ENCODE results near the gene ZNF556.

The ZNF556 gene

DNA sequence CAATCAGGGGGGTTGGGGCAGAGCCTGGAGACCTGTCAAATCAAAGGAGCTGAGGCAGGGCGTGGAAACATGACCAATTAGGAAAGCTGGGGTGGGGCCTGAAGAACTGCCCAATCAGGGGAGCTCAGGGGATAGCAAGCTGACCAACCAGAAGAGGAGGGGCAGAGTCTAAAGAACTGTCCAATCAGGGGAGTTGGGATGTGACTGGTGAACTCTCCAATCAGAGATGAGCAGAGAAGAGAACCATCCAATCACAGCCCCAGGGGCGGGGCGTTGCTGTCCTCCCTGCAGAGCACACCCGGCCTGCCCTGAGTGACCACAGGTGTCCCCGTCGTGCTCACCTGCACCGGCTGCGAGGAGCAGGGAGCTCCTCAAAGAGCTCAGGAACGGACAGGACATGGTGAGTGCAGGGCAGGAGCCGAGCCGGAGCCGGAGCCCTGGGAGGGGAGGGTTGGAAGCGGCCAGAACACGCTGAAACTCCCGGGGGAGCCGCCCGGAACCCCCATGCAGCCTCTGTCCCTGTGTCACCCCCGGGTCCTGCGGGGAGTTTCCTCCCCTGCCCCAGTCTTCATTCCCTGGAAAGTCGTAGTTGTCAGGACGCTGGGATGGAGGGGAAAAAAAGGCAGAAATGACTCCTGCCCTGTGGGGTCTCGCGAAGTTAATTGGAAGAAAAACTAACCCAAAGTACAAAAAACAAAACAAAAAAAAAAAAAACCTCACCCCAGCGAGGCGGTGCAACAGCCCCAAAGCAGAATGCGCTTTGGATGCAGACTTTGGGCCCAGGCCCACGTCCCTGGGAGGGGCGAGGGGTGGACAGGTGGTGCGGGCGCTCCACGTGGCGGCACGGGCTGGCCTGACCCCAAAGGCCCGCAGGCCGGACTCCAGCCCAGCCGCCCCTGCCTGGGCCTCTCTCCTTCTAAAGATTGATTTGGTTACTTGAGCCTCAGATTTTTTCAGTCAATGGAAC, at the start of gene ZNF556:
TSS of gene ZNF556 (plus strand) at position 311 of the 967 bp plus-strand sequence. CDS start at position 398, 87 bp downstream.
- Histone ChIP-seq H3K27ac (ENCODE audit: low read length) (no peak within 1 kb of the TSS), H3K9me3 (ENCODE audit: control insufficient read depth in 2 of 2, low read length in 2 of 2) (no peaks in the 10 kb centered on the region), H3K4me3 (ENCODE audit: low read length in 2 of 2) (no peak within 1 kb of the TSS), H3K36me3 (ENCODE audit: control insufficient read depth in 2 of 2, insufficient read depth in 2 of 2, low read length in 2 of 2) (no peaks in the 10 kb centered on the region), H3K9ac (ENCODE audit: low read length in 2 of 2) (no peak within 1 kb of the TSS), H3K27me3 (ENCODE audit: control insufficient read depth in 1 of 2, insufficient read depth in 2 of 2, low read length in 2 of 2) (no peaks in the 10 kb centered on the region), H3K4me1 (ENCODE audit: control insufficient read depth, insufficient read depth, low read length) (no peaks in the 10 kb centered on the region)

DNA sequence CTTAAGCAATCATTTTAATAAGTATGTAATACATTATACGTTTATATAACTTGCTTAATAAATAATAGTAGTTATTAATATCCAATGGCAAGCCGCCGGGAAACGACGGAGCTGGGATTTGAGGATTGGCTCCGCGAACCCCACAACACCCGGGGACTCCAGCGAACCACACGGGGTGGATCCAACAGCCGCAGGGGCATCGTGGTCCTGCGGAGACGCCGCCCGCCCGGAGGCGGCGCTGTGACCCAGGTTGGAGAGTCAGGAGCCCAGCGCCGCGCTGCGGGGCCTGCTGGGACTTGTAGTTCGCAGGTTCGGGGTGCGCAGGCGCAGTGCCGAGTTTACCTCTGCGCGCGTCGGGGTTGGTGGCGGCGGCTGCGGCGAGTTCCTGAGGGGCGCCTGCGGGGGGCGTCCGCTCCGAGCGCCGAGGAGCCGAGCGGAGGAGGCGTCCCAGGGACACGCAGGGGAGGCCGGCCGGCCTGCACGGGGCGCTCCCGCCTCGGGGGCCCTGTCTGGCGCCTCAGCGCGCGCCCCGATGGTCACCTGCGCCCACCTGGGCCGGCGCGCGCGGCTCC, 47.5 kb upstream of the ZNF556 start, which contains the start of gene ZNF554:
TSS of gene ZNF554 (plus strand) at position 329 of the 572 bp plus-strand sequence. CDS start at position 533, 204 bp downstream.
- Histone ChIP-seq H3K36me3 (ENCODE audit: control insufficient read depth in 2 of 2, insufficient read depth in 2 of 2, low read length in 2 of 2) (peaks cover 6 to 7% of the 10 kb centered on the region in 2 donors), H3K27me3 (ENCODE audit: control insufficient read depth in 1 of 2, insufficient read depth in 2 of 2, low read length in 2 of 2) (no peaks in the 10 kb centered on the region), H3K4me3 (ENCODE audit: low read length in 2 of 2) (peak within 1 kb of the TSS; percentile 77 to 88), H3K4me1 (ENCODE audit: control insufficient read depth, insufficient read depth, low read length) (peaks cover 9% of the 10 kb centered on the region), H3K27ac (ENCODE audit: low read length) (no peak within 1 kb of the TSS), H3K9ac (ENCODE audit: low read length in 2 of 2) (peak within 1 kb of the TSS; percentile 59 to 74), H3K9me3 (ENCODE audit: control insufficient read depth in 2 of 2, low read length in 2 of 2) (no peaks in the 10 kb centered on the region)

DNA sequence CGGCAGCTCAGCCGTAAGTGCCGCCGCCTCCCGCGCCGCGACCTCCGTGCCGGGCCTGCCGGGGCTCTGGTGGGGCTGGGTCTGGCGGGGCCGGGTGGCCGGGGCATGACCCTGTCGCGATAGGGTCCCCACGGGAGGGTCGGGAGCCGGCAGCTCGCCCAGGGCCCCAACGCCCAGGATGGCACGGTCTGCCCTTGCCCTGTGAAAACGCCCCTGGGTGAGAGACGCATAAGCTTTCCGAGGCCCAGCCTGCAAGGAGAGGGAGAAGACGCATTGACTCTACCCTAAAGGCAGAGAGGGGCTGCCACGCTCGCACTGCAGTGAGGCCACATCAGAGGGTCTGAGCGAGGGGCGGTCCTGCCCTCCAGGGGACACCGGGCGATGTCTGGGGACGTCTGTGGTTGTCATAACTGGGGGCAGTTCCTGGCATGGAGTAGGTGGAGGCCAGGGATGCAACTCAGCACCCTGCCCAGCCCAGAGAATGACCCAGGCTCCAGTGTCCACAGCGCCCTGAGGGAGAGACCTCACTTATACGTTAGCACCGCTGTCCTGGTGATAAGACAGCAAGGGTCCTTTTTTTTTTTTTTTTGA, 46.9 kb upstream of the ZNF556 start:
- no peak overlapping the region for H3K27ac ChIP-seq (ENCODE audit: low read length)
- peaks cover 6 to 7% of the 10 kb centered on the region in 2 donors for H3K36me3 ChIP-seq (ENCODE audit: control insufficient read depth in 2 of 2, insufficient read depth in 2 of 2, low read length in 2 of 2)
- no peaks in the 10 kb centered on the region for H3K27me3 ChIP-seq (ENCODE audit: control insufficient read depth in 1 of 2, insufficient read depth in 2 of 2, low read length in 2 of 2)
- peak overlapping the region; percentile 77 to 88 for H3K4me3 ChIP-seq (ENCODE audit: low read length in 2 of 2)
- peak overlapping the region; percentile 59 to 74 for H3K9ac ChIP-seq (ENCODE audit: low read length in 2 of 2)
- no peaks in the 10 kb centered on the region for H3K9me3 ChIP-seq (ENCODE audit: control insufficient read depth in 2 of 2, low read length in 2 of 2)
- H3K4me1 ChIP-seq (ENCODE audit: control insufficient read depth, insufficient read depth, low read length) = peaks cover 9% of the 10 kb centered on the region

DNA sequence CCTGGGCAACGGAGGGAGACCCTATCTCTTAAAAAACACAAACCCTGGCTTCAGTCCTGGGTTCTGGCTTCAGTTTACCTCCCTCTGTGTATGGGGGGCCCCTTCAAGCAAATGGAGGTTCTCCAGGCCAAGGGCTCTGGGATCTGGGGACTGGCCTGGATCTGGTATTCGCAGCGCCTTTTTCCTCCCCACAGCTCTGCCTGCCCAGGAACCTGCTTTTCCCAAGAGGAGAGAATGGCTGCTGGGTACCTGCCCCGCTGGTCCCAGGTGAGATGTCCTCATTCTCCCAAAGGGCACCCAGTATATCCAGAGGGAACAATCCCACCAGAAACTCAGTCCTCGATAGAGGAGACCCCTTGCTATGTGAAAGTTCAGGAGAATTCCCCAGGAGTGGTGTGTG, 44.3 kb upstream of the ZNF556 start:
- Histone ChIP-seq H3K4me1 (ENCODE audit: control insufficient read depth, insufficient read depth, low read length) (peaks cover 9% of the 10 kb centered on the region), H3K9me3 (ENCODE audit: control insufficient read depth in 2 of 2, low read length in 2 of 2) (peaks cover 0 to 4% of the 10 kb centered on the region in 2 donors), H3K36me3 (ENCODE audit: control insufficient read depth in 2 of 2, insufficient read depth in 2 of 2, low read length in 2 of 2) (peaks cover 12 to 15% of the 10 kb centered on the region in 2 donors), H3K4me3 (ENCODE audit: low read length in 2 of 2) (no peak overlapping the region), H3K27me3 (ENCODE audit: control insufficient read depth in 1 of 2, insufficient read depth in 2 of 2, low read length in 2 of 2) (no peaks in the 10 kb centered on the region), H3K27ac (ENCODE audit: low read length) (no peak overlapping the region), H3K9ac (ENCODE audit: low read length in 2 of 2) (no peak overlapping the region)

DNA sequence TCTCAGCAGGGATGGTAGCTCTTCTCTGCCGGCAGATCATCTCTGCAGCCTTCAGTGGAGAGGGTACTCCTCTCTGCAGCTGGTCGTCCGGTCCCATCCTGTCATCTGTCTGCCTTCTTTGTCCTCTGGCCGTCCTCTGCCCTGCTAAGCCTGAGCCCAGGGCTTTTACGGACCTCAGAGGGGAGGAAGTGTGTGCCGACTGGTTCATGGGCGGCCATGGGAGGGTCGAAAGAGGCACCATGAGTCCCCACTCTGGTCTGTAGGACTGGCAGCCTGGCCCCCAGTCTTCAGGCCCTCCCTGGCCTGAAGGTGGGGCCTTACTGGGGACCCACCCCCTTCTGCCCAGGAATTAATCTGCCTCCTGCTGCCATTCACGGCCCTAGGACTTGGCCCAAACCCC, 43.5 kb upstream of the ZNF556 start:
- Histone ChIP-seq H3K9me3 (ENCODE audit: control insufficient read depth in 2 of 2, low read length in 2 of 2) (peaks cover 0 to 8% of the 10 kb centered on the region in 2 donors), H3K27ac (ENCODE audit: low read length) (no peak overlapping the region), H3K4me3 (ENCODE audit: low read length in 2 of 2) (no peak overlapping the region), H3K4me1 (ENCODE audit: control insufficient read depth, insufficient read depth, low read length) (peaks cover 9% of the 10 kb centered on the region), H3K36me3 (ENCODE audit: control insufficient read depth in 2 of 2, insufficient read depth in 2 of 2, low read length in 2 of 2) (peaks cover 19% of the 10 kb centered on the region in 2 donors), H3K27me3 (ENCODE audit: control insufficient read depth in 1 of 2, insufficient read depth in 2 of 2, low read length in 2 of 2) (no peaks in the 10 kb centered on the region), H3K9ac (ENCODE audit: low read length in 2 of 2) (no peak overlapping the region)

DNA sequence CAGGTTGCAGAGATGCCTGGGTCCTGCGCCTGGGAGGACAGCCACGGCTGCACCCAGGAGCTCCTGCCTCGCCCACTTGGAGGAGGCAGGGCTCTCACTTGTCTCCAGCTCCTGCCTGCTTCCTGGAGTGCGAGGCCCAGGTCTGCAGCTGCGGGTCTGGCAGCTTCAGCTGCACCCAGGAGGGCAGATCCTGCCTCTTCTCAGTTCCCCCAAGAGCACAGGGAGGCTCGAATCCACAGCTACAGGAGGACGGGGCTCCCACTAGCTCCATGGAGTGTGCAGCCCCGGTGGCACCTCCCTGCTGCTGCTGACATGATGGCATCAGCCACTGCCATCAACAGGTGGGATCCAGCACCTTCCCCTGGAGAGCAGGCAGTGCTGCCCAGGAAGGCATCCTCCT, 43.0 kb upstream of the ZNF556 start:
- Histone ChIP-seq H3K36me3 (ENCODE audit: control insufficient read depth in 2 of 2, insufficient read depth in 2 of 2, low read length in 2 of 2) (peaks cover 19 to 20% of the 10 kb centered on the region in 2 donors), H3K4me1 (ENCODE audit: control insufficient read depth, insufficient read depth, low read length) (peaks cover 9% of the 10 kb centered on the region), H3K9ac (ENCODE audit: low read length in 2 of 2) (no peak overlapping the region), H3K27me3 (ENCODE audit: control insufficient read depth in 1 of 2, insufficient read depth in 2 of 2, low read length in 2 of 2) (no peaks in the 10 kb centered on the region), H3K9me3 (ENCODE audit: control insufficient read depth in 2 of 2, low read length in 2 of 2) (peaks cover 0 to 10% of the 10 kb centered on the region in 2 donors), H3K4me3 (ENCODE audit: low read length in 2 of 2) (no peak overlapping the region), H3K27ac (ENCODE audit: low read length) (no peak overlapping the region)

DNA sequence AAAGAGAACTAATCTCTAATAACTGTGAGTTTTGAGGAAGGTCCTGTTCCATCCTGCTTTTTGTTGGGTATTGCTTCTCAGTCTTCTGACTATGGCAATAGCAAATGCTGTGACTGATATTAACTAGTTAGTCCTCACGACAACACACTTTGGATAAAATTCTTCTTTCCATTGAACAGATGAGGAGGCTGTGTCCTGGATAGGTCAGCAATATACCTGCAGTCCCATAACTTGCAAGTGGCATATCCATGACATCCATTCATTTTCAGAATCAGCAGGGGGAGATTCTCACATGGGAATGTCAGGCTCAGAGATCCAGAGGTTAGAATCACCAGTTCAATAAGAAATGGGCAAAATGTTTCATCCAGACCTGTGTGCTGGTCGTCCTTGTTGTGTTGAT, 40.1 kb upstream of the ZNF556 start:
- no peaks in the 10 kb centered on the region for H3K27me3 ChIP-seq (ENCODE audit: control insufficient read depth in 1 of 2, insufficient read depth in 2 of 2, low read length in 2 of 2)
- peaks cover 3 to 13% of the 10 kb centered on the region in 2 donors for H3K9me3 ChIP-seq (ENCODE audit: control insufficient read depth in 2 of 2, low read length in 2 of 2)
- no peak overlapping the region for H3K4me3 ChIP-seq (ENCODE audit: low read length in 2 of 2)
- peaks cover 19 to 20% of the 10 kb centered on the region in 2 donors for H3K36me3 ChIP-seq (ENCODE audit: control insufficient read depth in 2 of 2, insufficient read depth in 2 of 2, low read length in 2 of 2)
- H3K4me1 ChIP-seq (ENCODE audit: control insufficient read depth, insufficient read depth, low read length) = no peaks in the 10 kb centered on the region
- H3K9ac ChIP-seq (ENCODE audit: low read length in 2 of 2) = no peak overlapping the region
- H3K27ac ChIP-seq (ENCODE audit: low read length) = no peak overlapping the region

DNA sequence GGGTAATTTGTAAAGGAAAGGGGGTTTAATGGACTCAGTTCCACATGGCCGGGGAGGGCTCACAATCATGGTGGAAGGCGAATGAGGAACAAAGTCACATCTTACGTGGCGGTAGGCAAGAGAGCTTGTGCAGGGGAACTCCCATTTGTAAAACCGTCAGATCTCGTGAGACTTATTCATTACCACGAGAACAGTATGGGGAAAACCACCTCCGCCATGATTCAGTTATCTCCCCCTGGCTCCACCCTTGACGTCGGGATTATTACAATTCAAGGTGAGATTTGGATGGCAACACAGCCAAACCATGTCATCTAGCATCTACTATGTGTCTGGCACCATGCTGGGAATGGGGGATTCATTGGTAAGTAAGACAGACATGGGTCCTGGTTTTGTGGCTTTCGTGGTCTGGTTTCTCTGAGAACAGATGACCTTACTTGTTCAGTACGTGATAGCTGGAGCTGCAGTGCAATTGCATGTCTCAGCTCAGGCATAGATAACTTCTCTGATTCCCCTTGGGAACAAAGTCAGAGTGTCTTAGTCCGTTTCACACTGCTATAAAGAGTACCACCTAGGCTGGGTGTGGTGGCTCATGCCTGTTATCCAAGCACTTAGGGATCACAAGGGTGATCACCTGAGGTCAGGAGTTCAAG, 39.2 kb upstream of the ZNF556 start:
- H3K4me3 ChIP-seq (ENCODE audit: low read length in 2 of 2) = no peak overlapping the region
- no peak overlapping the region for H3K27ac ChIP-seq (ENCODE audit: low read length)
- H3K36me3 ChIP-seq (ENCODE audit: control insufficient read depth in 2 of 2, insufficient read depth in 2 of 2, low read length in 2 of 2) = peaks cover 24 to 27% of the 10 kb centered on the region in 2 donors
- no peaks in the 10 kb centered on the region for H3K4me1 ChIP-seq (ENCODE audit: control insufficient read depth, insufficient read depth, low read length)
- no peaks in the 10 kb centered on the region for H3K27me3 ChIP-seq (ENCODE audit: control insufficient read depth in 1 of 2, insufficient read depth in 2 of 2, low read length in 2 of 2)
- H3K9ac ChIP-seq (ENCODE audit: low read length in 2 of 2) = no peak overlapping the region
- peaks cover 8 to 22% of the 10 kb centered on the region in 2 donors for H3K9me3 ChIP-seq (ENCODE audit: control insufficient read depth in 2 of 2, low read length in 2 of 2)

DNA sequence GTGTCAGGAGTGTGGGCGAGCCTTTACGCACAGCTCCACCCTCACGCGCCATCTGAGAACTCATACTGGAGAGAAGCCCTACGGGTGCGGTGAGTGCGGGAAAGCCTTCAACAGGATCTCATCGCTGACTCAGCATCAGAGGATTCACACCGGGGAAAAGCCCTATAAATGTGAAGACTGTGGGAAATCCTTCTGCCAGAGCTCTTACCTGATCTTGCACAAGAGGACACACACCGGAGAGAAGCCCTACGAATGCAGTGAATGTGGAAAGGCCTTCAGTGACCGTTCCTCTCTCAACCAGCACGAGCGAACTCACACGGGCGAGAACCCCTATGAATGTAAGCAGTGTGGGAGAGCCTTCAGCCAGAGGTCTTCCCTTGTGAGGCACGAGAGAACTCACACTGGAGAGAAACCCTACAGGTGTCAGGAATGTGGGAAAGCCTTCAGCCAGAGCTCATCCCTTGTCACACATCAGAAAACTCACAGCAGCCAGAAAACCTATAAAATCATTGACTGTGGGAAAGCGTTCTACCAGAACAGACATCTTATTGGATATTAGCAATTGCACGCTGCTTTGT, 32.8 kb upstream of the ZNF556 start:
- Histone ChIP-seq H3K4me1 (ENCODE audit: control insufficient read depth, insufficient read depth, low read length) (no peaks in the 10 kb centered on the region), H3K9me3 (ENCODE audit: control insufficient read depth in 2 of 2, low read length in 2 of 2) (peaks cover 30 to 46% of the 10 kb centered on the region in 2 donors), H3K4me3 (ENCODE audit: low read length in 2 of 2) (peak overlapping the region in 1 of 2 donors; percentile 27), H3K9ac (ENCODE audit: low read length in 2 of 2) (no peak overlapping the region), H3K36me3 (ENCODE audit: control insufficient read depth in 2 of 2, insufficient read depth in 2 of 2, low read length in 2 of 2) (peaks cover 28 to 29% of the 10 kb centered on the region in 2 donors), H3K27ac (ENCODE audit: low read length) (no peak overlapping the region), H3K27me3 (ENCODE audit: control insufficient read depth in 1 of 2, insufficient read depth in 2 of 2, low read length in 2 of 2) (no peaks in the 10 kb centered on the region)

DNA sequence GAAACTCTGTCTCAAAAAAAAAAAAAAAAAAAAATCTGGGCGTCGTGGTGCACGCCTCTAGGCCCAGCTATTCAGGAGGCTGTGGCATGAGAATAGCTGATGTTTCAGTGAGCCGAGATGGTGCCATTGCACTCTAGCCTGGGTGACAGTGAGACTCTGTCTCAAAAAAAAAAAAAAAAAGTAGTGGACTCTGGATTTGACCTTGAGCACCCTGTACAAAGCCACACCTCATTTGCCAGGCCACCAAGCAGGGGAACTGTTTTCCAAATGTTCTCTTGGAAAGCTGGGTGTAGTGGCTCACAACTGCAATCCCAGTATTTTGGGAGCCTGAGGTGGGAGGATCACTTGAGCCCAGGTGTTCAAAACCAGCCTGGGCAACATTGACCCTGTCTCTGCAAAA, 29.7 kb upstream of the ZNF556 start:
- Histone ChIP-seq H3K9me3 (ENCODE audit: control insufficient read depth in 2 of 2, low read length in 2 of 2) (peaks cover 25 to 39% of the 10 kb centered on the region in 2 donors), H3K9ac (ENCODE audit: low read length in 2 of 2) (no peak overlapping the region), H3K36me3 (ENCODE audit: control insufficient read depth in 2 of 2, insufficient read depth in 2 of 2, low read length in 2 of 2) (peaks cover 25 to 26% of the 10 kb centered on the region in 2 donors)

More for the DNA sequence above, 29.7 kb upstream of the ZNF556 start:
- Histone ChIP-seq H3K4me3 (ENCODE audit: low read length in 2 of 2) (no peak overlapping the region), H3K4me1 (ENCODE audit: control insufficient read depth, insufficient read depth, low read length) (peaks cover 8% of the 10 kb centered on the region), H3K27me3 (ENCODE audit: control insufficient read depth in 1 of 2, insufficient read depth in 2 of 2, low read length in 2 of 2) (no peaks in the 10 kb centered on the region), H3K27ac (ENCODE audit: low read length) (no peak overlapping the region)

Data from stomach smooth muscle (tissue), 2 donors.